ENCODE results near the gene CYCS. TPM values are rescaled to one million over a fixed set of nuclear protein-coding genes. Genes with fewer than 3 reads are reported as not detected.
"Not testable (repeated sequence)": the region's sequence is repeated elsewhere in the genome, so short reads cannot be mapped to it uniquely, and the experiment has no call there.

The CYCS gene
- total RNA-seq, 2 donors from 2014 or later = 344 to 371 TPM

- no peaks in the 10 kb centered on the region for H3K36me3 ChIP-seq
- intact Hi-C loops (cut with DNase I) = no loop called here
- no peaks in the 10 kb centered on the region for H3K27me3 ChIP-seq
- DNase-seq = no peak
- peaks cover 6% of the 10 kb centered on the region for H3K4me1 ChIP-seq
- no peaks in the 10 kb centered on the region for H3K9me3 ChIP-seq
- no peak for TF ChIP-seq CTCF (IDR thresholded peaks at IDR 0.05)
- H3K4me3 ChIP-seq = no peak overlapping the region
- H3K27ac ChIP-seq = no peak overlapping the region
- no peak overlapping the region for H3K9ac ChIP-seq (ENCODE audit: low read depth in 2 of 2, low read length in 2 of 2)
Measured at GRCh38 chr7:25168145-25168544, 43.1 kb upstream of the CYCS start.

DNA sequence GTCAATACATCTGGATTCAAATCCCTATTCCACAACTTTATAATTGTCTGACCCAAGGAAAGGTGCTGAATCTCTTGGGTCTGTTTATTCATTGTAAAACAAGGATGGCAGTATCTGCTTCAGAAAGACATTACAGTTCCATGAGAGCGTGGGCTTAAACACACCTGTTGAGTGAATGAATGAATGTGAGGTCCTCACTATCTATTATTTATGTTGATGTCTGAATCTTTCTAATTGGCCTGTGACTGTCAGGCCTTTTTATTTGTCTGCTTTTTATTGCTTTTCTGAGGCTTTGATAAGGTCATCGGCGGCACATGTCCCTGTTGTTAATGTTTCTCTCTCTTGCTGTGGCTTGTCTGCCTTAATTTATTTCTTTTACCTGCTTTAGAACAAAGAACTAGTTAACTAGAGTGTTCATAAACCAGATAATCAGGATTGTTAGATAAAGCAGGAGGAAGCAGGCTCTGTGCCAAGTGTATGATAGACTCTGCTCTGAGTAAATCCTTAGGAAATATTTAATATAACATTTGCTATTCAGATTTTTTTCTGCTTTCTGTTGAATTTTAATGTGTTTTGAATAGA, 42.3 kb upstream of the CYCS start:
- Histone ChIP-seq H3K27ac (no peak overlapping the region), H3K9me3 (no peaks in the 10 kb centered on the region), H3K4me3 (no peak overlapping the region), H3K4me1 (peaks cover 6% of the 10 kb centered on the region), H3K9ac (ENCODE audit: low read depth in 2 of 2, low read length in 2 of 2) (peak overlapping the region in 1 of 2 donors; percentile 0), H3K27me3 (no peaks in the 10 kb centered on the region), H3K36me3 (no peaks in the 10 kb centered on the region)
- intact Hi-C loops (cut with DNase I) = no loop called here
- peak; percentile 47 for DNase-seq
- TF ChIP-seq CTCF (IDR thresholded peaks at IDR 0.05) = no peak

GRCh38 chr7:25159983-25160596, 35.0 kb upstream of the CYCS start:
- not testable (repeated sequence) for H3K36me3 ChIP-seq; H3K4me1 ChIP-seq; DNase-seq; H3K27me3 ChIP-seq; H3K4me3 ChIP-seq; H3K9ac ChIP-seq (ENCODE audit: low read depth in 2 of 2, low read length in 2 of 2); H3K9me3 ChIP-seq; H3K27ac ChIP-seq
- intact Hi-C loops (cut with DNase I) = loop anchor here (2.0 kb wide), 1 partner anchor 65 kb away; no protein-coding TSS in a partner anchor
- TF ChIP-seq CTCF (IDR thresholded peaks at IDR 0.05) = peak; percentile 48

- no peak for TF ChIP-seq CTCF (IDR thresholded peaks at IDR 0.05)
- Histone ChIP-seq H3K4me3 (no peak overlapping the region), H3K4me1 (no peaks in the 10 kb centered on the region), H3K27ac (no peak overlapping the region), H3K36me3 (no peaks in the 10 kb centered on the region), H3K9me3 (no peaks in the 10 kb centered on the region), H3K9ac (ENCODE audit: low read depth in 2 of 2, low read length in 2 of 2) (no peak overlapping the region), H3K27me3 (no peaks in the 10 kb centered on the region)
- DNase-seq = no peak
- intact Hi-C loops (cut with DNase I) = no loop called here
Measured at GRCh38 chr7:25158966-25159365, 33.9 kb upstream of the CYCS start.

GRCh38 chr7:25151773-25152172, 26.7 kb upstream of the CYCS start:
- Histone ChIP-seq H3K4me3 (no peak overlapping the region), H3K36me3 (no peaks in the 10 kb centered on the region), H3K9me3 (no peaks in the 10 kb centered on the region), H3K4me1 (no peaks in the 10 kb centered on the region), H3K27ac (no peak overlapping the region), H3K27me3 (no peaks in the 10 kb centered on the region), H3K9ac (ENCODE audit: low read depth in 2 of 2, low read length in 2 of 2) (no peak overlapping the region)
- TF ChIP-seq CTCF (IDR thresholded peaks at IDR 0.05) = no peak
- intact Hi-C loops (cut with DNase I) = no loop called here
- DNase-seq = no peak

Data from colonic mucosa (tissue), 4 donors.